Measurements from ENCODE around the gene SLC5A5.

DNA sequence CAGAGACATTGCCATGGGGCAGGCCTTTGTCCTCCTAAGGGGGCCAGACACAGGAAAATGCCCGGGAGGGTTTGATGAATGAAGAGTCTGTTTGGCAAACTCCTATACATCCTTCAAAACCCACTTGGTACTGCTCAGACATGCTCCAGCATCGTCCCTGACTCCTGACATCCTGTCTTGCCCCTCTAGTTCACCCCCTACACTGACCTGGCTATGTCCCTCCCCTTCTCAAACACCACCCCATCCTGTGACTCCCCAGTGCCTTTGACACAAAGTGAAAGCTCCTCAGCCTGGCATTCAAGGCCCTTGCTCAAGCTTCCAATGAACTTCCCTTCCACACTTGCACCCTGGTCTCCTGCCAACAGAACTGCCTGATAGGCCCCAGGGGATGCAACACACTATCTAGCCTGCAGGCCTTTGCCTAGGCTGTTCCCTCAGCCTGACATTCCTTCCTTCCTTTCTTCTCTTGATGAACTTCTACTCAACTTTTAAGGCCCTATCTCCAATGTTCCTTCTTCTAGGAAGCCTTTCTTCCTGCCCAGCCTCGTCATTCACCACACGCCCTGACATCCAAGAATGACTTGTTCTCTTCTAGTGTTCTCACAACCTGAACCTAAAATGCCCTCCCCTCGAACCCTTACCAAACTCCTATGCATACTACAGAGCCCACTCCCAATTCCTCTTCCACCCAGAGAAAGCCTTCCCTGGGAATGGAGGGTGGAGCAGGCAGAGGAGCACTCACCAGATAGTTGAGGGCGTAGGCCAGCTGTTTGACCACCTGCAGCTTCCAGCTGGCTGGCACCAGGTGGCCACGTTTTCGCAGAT lies 36.4 kb upstream of the SLC5A5 start:
- TF ChIP-seq, protein P1, sequence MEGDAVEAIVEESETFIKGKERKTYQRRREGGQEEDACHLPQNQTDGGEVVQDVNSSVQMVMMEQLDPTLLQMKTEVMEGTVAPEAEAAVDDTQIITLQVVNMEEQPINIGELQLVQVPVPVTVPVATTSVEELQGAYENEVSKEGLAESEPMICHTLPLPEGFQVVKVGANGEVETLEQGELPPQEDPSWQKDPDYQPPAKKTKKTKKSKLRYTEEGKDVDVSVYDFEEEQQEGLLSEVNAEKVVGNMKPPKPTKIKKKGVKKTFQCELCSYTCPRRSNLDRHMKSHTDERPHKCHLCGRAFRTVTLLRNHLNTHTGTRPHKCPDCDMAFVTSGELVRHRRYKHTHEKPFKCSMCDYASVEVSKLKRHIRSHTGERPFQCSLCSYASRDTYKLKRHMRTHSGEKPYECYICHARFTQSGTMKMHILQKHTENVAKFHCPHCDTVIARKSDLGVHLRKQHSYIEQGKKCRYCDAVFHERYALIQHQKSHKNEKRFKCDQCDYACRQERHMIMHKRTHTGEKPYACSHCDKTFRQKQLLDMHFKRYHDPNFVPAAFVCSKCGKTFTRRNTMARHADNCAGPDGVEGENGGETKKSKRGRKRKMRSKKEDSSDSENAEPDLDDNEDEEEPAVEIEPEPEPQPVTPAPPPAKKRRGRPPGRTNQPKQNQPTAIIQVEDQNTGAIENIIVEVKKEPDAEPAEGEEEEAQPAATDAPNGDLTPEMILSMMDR (IDR thresholded peaks at IDR 0.05): no peak
- no peak for TF ChIP-seq POLR2A (IDR thresholded peaks at IDR 0.05)
